HG03520 (cell line): ENCODE results near the gene PRDM16.

Source experiments
- ATAC-seq: cut with Tn5 transposase; IDR thresholded peaks from one replicate; pipeline ENCODE4 v1.9.1; 2021; ENCODE audit warnings: mild to moderate bottlenecking, moderate library complexity; ENCODE audit not compliant: unreplicated experiment

PRDM16 gene

DNA sequence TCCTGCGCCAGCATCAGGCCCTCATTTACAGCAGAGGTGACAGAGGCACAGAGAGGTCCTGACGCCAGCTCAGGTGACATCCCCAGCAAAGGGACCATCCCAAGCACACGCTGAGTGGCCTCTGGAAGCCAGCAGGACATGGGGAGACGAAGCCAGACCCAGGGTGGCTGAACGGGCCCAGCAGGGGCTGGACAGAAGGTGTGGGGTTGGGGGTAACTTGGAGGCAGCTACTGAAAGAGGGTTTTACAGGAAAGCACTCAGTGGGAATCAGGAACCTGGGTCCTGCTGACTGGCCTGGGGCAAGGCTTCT lies 383.8 kb downstream of the PRDM16 start:
- no peak for ATAC-seq

DNA sequence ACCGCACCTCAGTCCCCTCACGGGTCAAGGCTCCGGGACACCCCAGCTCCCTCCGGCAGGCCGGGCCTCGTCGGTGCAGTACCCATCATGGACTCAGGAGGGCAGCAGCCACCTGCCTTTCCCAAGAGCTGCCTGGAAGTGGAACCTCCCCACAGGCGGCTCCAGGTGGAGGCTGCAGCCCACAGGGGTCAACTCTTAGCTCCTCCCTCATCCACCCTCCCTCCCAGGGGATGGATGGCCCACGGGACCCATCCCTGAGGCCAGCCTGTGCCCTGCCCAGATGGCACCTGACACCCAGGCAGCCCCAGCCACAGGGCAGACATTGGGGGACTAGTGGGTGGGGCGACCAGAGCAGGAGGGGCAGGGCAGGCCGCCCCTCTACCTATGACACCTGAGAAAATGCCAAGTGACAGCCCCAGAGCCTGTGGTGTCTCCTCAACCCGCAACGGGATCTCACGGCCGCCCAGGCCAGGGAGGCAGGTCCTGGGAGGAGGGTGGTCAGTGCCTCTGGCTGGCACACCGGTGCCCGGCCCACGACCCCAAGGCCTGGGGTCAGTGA lies 384.3 kb downstream of the PRDM16 start:
- no peak for ATAC-seq

DNA sequence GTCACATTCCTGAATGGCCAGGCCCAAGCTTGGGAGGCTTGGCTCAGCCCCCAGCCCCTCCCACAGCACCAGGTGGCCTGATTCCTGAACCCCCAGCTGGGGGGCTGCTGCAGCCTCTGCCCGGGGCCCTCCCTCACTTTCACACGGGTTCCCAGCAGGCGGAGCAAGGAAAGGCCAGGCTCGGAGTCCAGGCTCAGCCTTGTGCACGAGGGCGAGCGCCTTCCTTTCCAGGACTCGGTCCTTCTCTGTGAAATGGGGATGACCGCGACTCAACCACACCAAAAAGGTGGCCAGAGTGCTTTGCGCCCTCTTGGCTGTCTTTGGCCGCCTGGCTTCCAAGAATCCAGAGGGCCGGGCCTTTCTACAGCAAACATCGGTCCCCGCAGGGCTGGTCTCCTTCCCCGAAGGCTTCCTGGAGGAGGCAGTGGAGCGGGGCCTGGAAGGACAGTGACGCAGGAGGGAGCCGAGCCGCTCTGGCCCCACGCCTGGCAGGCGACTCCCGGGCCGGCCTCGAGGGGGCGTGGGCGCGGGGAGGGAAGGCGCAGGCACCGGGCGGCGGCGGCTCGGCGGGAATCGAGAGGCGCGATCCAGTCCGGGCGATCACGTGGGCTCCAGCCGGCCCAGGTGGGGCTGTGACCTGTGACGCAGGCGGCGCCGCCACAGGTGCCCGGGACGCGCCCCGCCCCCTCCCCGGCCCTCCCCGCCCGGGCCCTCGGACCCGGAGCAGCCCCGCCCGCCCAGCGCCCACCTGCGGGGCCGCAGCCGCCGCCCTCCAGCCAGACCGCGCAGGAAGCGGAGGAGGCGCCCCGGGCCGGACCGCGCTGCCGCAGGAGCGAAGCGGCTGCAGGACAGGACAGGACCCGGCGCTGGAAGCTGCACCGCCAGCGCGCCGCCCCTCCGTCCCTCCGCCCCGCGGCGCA lies 385.1 kb downstream of the PRDM16 start, which contains the start of gene ARHGEF16:
Gene ARHGEF16, plus strand, starts transcription at position 775 of the 920 bp plus-strand sequence. CDS start 8,420 bp downstream, outside the sequence.
- ATAC-seq, result no peak

DNA sequence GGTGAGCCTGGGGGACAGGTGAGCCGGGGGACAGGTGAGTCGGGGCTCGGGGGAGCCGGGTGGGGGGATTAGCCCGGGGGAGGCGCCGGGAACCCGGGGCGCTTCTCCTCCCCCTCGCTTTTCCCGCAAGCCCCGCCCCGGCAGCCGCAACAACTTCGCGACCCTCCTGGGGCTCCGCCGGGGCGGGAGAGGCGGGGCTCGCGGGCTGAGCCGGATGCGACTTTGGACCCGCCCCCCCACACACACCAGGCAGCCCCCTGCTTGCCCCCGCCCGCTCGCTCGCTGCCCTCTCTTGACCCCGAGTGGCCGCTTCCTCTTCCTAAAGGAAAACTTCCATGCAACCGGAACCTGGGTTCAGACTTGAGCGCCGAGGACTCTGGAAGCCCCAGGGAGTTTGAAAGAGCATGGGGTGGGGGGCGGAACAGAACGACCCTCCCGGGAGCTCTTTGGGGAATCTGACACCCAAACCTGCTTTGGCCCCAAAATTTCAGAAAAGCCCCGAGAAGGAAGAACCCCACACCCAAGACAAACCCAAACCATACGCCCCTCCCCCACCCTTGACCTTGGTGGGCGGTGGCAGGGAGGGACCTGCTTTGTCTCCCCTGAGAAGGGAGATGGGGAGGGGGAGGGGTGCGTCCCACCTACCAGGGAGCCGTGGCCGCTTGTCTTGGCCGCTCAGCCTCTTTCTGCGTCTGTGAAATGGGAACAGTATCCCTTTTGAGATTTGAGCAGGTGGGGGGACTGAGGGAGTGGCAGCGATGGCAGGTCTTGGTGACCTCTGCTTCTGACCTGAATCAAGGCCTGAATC lies 386.0 kb downstream of the PRDM16 start:
- ATAC-seq, result no peak

DNA sequence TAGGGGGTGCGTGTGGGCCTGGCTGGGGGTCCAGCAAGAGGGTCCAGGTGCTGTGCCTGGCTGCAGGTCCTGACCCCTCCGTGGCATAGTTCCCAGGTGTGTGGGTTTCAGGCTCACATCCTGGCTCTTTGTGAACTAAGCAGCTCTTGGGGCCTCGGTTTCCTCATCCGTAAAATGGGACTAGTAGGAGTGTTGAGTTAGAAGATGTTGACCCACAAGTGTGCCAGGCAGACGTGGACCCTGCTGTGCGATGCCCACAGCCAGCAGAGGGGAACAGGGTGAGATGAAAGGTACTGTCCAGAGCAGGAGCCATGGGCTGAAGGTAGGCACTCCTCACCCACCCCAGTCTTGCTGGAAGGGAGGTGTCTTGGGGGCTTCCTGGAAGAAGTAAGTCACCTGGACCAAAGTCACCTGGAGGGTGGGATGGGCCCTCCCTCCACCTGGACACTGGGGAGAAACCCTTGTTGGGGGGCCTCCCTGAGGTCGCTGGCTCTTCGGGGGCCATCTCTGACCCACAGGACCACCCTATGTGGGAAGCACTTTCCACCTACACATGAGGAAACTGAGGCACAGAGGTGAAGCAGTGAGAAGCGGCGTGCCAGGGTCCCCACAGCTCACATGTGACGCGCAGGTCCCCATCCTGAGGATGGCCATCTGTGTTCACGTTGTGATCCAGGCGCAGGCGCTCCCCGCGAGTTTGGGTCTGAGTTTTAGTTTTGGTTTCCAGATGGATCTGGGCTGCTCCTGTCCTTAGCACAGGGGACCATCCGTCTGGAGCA lies 386.9 kb downstream of the PRDM16 start:
- ATAC-seq, result no peak

DNA sequence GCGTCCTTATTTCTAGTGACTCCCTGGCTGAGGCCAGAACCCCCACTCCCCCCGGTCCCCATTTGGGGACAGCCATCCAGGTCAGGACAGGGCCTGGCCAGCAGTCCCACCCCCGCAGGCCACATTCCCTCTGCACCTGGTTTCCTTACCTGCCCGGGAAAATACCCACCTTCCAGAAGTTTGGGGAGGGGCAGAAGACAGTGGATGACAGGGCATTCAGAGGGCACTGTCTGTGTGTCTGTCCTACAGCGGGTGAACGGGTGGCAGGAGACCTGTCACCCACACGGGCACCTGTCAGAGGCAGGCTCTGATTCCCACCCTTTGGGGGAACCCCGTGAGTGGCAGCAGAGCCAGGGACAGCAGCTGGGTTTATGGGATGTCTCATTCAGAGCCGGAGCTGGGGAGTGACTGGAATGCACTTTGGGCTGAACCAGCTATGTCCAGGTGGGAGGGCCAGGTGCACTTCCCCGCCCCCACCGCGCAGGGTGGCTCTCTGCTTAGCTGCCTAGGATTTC lies 387.5 kb downstream of the PRDM16 start:
- ATAC-seq, result no peak

DNA sequence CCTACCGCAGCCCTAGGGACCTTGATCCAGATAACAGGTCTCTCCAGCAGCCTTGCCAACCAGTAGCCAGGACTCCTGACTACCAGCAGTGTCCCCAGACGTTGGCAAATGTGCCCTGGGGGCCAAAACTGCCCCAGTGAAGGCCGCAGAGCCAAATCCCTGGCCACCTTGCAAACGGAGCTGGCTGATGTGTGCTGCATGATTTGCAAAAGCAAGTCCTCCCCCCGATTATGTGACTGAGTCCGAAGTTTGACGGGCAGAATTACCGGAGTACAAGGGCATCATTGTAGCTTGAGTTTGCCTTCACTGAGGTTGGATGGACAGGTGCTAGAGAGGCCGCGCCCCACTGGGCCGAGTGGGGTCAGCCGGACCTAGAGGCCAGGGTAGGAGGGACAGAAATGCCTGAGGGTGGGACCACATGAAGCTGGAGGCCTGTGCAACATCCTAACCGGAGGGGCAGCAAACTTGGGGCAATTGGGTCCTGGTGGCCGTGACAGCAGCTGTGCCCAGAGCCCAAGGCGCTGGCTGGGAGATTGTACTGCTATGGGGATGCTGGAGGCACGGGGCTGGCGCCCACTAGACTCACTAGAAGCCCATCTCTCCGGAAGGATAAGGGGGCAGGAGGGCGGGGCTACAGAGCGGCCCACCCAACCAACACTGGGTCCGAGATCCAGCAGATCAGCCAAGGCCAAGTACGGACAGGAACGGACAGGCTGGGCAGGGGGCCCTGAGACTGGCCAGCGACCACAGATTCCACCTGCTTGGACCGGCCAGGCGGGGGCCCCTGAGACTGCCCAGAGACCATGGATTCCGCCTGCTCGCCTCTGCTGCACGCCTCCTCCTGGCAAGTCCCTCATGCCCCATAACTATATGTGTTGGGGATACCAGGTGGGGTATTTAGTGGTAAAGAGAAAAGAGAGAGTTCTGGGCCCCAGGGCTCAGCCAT lies 388.2 kb downstream of the PRDM16 start:
- no peak for ATAC-seq

DNA sequence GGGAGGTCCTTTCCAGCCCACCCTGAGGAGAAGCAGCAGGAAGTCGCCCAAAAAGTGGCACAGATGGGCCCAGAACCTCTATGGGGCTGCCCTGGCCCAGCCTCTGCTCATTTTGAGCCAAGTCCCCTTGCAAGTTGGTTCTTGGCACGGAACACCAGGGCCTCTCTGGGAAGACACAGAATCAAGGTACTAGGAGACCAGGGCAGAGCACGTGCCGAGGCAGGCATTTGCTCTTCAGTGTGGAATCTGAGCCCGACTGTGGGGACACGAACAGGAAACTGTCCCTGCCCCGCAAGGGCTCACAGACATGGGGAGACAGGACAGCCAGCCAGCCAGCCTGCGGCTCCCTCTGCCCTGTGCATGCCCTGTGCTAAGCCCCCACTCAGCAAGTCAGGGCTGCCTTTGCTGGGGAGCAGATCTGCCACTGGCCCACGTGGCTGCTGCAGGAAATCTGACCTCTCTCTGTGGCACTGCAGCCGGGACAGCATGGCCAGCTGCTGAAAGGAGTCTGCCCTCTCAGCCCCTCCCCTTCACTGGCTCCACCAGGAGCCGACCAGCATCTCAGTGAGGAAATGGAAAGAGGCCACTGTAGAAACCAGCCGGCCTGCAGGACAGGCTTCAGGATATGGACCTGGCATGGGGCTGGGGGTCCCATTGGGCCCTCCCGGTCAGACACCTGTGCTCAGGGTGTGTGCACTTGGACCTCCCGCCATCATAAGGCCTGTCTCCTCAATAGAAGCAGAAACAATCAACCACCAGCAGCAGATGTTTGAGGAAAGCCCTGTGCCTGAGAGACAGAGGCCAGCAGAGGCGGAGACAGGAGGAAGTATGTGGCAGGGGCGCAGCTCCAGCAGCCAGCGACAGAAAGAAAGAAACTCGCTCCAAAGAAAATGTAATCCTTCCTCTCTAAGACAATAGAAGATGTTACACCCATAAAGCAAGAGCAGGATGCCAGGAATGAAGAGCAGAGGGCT lies 389.2 kb downstream of the PRDM16 start:
- ATAC-seq, result no peak

DNA sequence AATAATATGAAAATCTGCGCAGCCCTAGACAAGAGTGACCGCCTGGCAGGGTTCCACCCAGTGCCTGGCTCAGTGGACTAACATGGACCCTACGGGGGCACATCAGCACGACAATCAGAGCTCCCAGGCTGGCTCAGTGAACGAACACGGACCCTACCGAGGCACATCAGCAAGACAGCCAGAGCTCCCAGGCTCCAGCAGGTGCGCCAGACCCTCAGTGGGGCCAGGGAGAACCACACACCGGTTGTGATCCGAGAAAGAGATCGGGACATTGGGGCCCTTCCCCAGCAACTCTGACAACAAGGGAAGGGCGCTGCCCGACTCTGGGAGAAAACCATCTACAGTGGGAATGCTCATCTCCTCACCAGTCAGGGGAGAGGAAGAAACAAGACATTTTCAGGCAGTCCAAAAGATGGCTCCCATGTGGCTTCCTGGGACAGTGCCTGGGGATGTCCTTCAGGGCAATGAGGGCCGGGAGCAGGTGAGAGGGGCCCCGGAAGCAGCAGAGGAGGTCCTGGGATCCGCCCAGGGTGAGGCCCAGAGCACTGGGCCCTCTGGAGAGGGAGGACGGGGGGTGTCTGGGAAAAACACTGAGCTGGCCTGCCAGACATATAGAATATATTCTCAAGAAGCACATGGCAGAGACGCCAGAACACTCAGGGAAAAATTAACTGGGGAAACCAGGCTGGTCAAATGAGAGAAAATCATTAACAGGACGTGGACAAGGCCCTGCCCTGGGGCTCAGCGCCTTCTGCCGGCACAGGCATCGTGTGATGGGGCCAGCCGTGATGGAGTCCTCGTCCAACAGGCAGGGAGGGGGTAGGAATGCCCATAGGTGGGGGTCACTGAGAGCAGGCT lies 390.3 kb downstream of the PRDM16 start:
- no peak for ATAC-seq

DNA sequence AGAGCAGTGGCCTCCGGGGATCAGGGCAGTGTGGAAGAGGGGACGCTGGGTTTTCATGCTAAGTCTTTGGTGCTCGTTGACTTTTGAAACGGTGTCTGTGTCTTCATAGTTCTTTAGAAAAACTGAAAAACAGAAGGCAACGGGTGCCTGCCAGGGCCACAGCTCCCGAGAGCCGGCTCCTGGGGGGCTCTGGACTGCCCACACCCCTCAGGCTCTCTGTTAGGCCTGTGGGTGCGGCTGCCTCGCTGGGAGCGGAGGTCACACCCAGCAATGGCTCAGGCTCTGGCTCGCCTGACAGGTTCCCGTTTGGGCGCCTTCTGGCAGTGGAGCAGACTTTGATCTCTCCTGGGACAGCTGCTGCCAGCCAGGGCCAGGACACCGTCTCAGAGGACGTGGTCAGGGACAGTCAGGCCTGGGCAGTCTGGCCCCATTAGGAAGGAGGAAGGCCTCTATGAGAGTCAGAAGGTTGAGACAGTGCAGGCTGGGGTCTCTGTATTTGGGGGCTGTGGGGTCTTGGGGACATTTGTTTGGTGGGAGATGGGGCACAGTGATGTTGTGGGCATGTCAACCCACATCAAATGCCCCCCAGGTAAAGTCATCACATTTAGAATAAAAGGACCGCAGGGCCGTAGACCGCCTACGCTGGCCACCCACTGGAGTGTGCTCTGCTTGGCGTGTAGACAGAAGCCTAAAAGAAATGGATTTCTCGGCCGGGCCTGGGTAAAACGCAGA lies 391.1 kb downstream of the PRDM16 start:
- no peak for ATAC-seq

DNA sequence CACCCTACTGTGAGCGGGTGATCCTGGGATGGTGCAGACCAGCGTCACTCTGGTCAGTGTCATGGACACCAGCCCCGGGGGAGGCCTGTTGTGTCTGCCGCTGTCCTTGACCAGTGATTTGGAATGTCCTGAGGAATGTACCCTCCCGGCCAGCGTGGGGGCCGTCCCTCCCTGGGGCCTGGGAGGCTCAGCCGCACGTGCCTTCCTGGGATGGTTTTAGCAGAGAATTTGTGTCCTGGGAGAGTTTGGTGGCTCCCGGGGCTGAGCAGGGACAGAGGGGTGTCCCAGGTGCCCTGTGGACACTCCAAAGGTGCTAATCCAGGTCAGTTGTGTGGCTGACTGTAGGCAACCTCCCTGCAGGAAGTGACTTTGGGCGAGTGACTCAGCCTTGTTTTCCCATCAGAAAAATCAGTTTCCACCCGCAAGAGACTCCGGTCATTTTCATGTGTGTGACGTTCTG lies 391.7 kb downstream of the PRDM16 start:
- no peak for ATAC-seq

DNA sequence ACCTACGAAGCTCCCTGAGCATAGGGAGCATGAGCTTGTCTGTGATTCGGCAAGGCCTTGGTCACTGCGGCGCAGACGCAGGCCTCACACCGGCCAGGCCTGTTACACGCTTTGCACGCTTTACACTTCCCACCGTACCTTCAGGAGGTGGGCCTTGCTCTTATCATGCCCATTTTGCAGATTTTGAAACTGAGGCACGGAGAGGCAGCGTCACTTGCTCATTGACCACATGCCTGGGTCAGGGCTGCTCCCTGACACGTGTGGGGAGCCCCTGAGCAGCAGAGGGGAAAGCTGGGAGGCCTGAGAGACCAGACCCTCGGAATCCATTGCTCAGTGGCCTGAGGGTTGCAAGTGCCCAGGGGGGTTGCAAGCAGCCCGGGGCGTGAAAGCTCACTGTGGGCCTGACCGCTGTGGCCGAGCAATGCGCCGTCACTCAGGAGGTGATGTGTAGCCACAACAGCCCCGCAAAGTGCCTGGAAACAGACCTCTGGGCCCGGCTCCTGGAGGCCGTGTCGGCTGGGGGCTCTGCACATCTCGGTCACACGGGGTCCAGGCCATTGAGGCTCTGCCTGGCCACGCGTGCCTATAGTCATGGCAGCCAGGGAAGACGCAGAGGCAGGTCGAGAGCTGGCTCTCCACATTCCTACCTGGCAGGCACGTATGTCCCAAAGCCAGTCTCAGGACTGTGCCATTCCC lies 392.4 kb downstream of the PRDM16 start:
- no peak for ATAC-seq

DNA sequence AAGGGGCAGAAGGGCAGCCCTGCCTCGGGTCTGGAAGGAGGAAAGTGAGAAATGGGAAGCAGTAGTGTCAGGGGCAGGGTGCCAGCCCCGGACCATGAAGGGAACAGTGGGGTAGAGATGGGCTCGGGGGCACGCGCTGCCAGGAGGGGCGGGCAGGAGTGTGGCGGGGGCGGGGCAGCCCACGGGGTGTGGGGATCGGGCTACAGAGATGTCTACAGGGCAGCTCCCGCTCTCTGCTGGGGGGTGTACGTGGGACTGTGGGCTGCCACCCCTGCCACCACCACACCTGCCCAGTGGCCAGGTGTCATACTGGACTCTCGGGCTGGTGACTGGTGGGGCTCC lies 392.9 kb downstream of the PRDM16 start:
- no peak for ATAC-seq

DNA sequence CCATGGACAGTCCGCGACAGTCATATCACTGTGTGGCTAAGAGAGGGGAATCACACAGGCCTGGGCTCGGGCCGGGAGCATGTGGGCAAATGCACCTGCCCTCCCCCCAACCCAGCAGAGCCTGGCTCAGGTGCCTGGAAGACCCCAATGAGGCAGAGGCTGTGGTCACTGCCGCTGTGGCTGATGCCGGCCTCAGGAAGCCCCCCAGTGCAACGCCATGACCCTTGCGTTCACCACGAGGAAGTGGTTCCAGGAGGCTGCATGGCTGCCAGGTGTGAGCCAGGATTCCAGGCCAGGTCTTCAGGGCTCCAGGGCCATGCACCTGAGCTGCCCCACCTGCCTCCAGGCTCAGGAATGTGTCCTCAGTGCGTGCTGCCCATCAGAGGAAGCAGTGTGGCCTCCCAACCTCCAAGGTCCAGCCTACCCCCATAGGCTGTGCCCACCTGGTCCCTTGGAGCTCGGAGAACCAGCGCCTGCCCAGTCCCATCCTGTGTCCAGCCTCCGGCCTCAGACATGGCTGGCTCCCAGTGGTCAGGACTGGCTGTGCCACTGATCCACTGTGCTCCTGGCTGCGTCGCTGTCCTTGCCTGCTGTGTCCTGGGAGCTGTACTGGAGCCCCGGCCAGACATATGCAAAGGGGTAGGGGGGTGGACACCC lies 393.5 kb downstream of the PRDM16 start:
- ATAC-seq, result no peak

DNA sequence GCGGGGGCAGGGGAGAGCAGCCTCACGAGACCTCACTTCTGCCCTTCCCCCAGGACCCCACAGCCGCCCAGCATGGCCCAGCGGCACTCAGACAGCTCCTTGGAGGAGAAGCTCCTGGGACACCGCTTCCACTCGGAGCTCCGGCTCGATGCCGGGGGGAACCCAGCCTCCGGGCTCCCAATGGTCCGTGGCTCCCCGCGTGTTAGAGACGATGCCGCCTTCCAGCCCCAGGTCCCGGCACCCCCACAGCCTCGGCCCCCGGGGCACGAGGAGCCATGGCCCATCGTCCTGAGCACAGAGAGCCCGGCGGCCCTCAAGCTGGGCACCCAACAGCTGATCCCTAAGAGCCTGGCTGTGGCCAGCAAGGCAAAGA lies 394.0 kb downstream of the PRDM16 start:
- no peak for ATAC-seq

DNA sequence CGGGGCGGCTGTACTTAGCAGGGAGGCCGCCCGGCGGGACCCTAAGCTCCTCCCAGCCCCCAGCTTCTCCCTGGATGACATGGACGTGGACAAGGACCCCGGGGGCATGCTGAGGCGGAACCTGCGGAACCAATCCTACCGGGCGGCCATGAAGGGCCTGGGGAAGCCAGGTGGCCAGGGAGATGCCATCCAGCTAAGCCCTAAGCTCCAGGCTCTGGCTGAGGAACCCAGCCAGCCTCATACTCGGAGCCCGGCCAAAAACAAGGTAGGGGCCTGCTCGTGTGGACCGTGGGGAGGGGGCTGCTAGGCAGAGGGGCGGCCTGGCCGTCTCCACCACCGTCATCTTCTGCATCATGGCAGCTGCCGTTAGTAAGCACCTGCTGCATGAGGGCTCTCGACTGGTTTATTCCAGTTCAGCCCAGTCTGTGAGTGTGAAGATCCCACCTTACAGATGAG lies 394.4 kb downstream of the PRDM16 start:
- no peak for ATAC-seq
